GM12872 (cell line): ENCODE results near the gene MYD88.

ENCODE experiments used
- CTCF ChIP-seq: IDR thresholded peaks from 3 replicates; pipeline ENCODE4 v1.5.1; 2011; ENCODE audit warnings: low read depth, mild to moderate bottlenecking, low read length, moderate library complexity; ENCODE audit not compliant: insufficient read depth

MYD88 gene

DNA sequence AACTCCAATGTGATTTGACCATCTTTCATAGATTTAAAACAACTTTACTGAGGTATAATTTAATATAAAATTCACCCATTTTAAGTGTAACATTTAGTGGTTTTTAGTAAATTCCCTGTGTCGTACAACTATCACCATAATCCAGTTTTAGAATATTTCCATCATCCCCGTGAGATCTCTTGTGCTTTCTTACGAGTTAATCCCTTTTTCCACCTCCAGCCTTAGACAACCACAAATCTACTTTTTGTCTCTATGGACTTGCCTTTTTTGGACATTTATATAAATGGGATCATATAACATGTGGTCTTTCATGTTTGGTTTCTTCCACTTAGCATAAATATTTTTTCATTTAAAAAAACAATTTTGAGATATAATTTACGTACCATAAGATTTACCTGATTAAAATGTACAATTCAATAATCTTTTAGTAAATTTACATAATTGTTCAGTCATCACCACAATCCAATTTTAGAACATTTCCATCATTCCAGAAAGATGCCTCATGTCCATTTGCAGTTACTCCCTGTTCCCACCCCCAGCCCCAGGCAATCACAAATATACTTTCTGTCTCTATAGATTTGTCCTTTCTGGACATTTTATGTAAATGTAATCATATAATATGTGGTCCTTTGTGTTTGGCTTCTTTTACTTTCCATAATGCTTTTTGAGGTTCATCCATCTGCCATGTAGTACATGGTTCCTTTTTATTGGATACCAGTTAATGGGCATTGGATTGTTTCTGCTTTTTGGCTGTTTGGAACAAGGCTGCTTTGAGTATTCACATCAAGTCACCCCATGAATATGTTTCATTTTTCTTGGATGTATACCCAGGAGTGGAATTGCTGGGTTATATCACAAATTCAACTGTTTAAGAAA lies 29.9 kb downstream of the MYD88 start:
- no peak for TF ChIP-seq CTCF

- TF ChIP-seq CTCF, result no peak
These were observed 30.5 kb downstream of the MYD88 start for GRCh38 chr3:38169027-38169317.

DNA sequence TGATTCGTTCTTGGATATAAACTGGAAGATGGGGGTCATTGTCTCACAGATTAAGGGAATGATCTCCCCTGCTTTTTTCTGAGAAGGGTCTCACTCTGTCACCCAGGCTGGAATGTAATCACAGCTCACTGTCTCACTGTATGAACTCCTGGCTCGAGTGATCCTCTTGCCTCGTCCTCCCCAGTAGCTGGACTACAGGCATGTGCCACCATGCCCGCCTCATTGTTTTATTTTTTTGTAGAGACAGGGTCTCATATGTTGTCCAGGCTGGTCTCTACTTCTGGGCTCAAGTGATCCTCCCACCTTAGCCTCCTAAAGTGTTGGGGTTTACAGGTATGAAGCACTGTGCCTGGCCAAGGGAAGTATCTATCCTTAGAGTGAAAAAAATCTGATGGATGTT lies 32.3 kb downstream of the MYD88 start:
- TF ChIP-seq CTCF, result no peak

- TF ChIP-seq CTCF, result no peak
These were observed 33.2 kb downstream of the MYD88 start for GRCh38 chr3:38171622-38172021.

DNA sequence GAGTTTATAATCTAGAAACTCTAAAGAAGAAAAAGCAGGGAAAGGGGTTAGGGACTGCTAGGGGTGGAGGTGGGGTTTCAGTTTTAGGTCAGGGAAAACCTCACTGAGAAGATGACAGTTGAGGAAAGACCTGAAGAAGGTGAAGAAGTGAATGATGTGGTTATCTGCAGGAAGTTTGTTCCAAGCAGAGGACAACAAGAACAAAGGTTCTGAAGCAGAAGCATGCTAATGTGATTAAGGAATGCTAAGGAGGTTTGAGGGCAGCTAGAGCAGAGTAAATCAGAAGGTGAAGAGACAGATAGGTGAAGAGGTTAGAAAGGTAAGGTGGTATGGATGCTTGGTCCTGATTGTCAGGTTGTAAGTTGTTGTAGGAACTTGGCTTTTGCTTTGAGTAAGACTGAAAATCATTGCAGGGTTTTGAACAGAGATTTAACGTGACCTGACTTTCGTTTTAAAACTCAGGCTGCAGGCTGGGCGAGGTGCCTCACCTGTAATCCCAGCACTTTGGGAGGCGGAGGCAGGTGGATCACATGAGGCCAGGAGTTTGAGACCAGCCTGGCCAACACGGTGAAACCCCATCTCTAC lies 35.5 kb downstream of the MYD88 start:
- no peak for TF ChIP-seq CTCF

- no peak for TF ChIP-seq CTCF
These were observed 38.7 kb downstream of the MYD88 start for GRCh38 chr3:38177181-38177580.

GRCh38 chr3:38186781-38187180 lies 48.3 kb downstream of the MYD88 start:
- no peak for TF ChIP-seq CTCF
